ENCODE measurements around the gene KRTAP5-1.

KRTAP5-1 gene

GRCh38 chr11:1630271-1630670 is 45.2 kb upstream of the KRTAP5-1 start:
- Histone ChIP-seq H2BK120ac (ENCODE audit: insufficient read depth, low read length, poor library complexity) (no peak overlapping the region), H3K23ac (ENCODE audit: low read length) (no peak overlapping the region), H2AFZ (ENCODE audit: insufficient read depth, low read length, poor library complexity) (no peak overlapping the region), H3K14ac (ENCODE audit: low read length) (no peak overlapping the region), H3K4me3 (ENCODE audit: low read depth, low read length) (no peak overlapping the region), H3K4me2 (ENCODE audit: low read length) (no peak overlapping the region), H3K36me3 (ENCODE audit: control insufficient read depth in 1 of 2, insufficient read depth in 2 of 2, low read length in 2 of 2) (no peaks in the 10 kb centered on the region), H3K79me1 (ENCODE audit: low read length) (no peaks in the 10 kb centered on the region), H3K4me1 (ENCODE audit: control insufficient read depth in 1 of 2, insufficient read depth in 2 of 2, low read length in 2 of 2) (no peaks in the 10 kb centered on the region), H3K27me3 (ENCODE audit: insufficient read depth, low read length) (peaks cover 2% of the 10 kb centered on the region), H3K4ac (ENCODE audit: low read depth, low read length) (no peak overlapping the region), H3K18ac (ENCODE audit: low read length) (no peak overlapping the region), H3K9me3 (ENCODE audit: insufficient read depth, low read depth, low read length) (peaks cover 2% of the 10 kb centered on the region), H4K12ac (ENCODE audit: low read depth, low read length) (no peak overlapping the region), H2AK5ac (ENCODE audit: low read length) (no peak overlapping the region), H2BK12ac (ENCODE audit: low read length) (no peak overlapping the region), H3K27ac (ENCODE audit: low read depth, low read length) (no peak overlapping the region), H3K9ac (ENCODE audit: low read length) (no peak overlapping the region), H3K79me2 (ENCODE audit: control insufficient read depth, insufficient read depth, low read length, poor library complexity) (no peaks in the 10 kb centered on the region), H4K91ac (ENCODE audit: low read depth, low read length) (no peak overlapping the region), H2BK5ac (ENCODE audit: low read depth, low read length, poor library complexity) (no peak overlapping the region), H4K8ac (ENCODE audit: low read depth, low read length) (no peak overlapping the region)
- WGBS (ENCODE audit: extremely low coverage, insufficient coverage, insufficient read length) = no CpG with 5 or more reads among the region's 2 CpGs
- DNase-seq = no peak

- no peak within 1 kb of the TSS for H3K14ac ChIP-seq (ENCODE audit: low read length)
- no peak within 1 kb of the TSS for H2AK5ac ChIP-seq (ENCODE audit: low read length)
- H3K27ac ChIP-seq (ENCODE audit: low read depth, low read length) = no peak within 1 kb of the TSS
- no peak within 1 kb of the TSS for H3K18ac ChIP-seq (ENCODE audit: low read length)
- no peak within 1 kb of the TSS for H2AFZ ChIP-seq (ENCODE audit: insufficient read depth, low read length, poor library complexity)
- no peak within 1 kb of the TSS for H4K8ac ChIP-seq (ENCODE audit: low read depth, low read length)
- no peak within 1 kb of the TSS for H2BK120ac ChIP-seq (ENCODE audit: insufficient read depth, low read length, poor library complexity)
- no peaks in the 10 kb centered on the region for H3K36me3 ChIP-seq (ENCODE audit: control insufficient read depth in 1 of 2, insufficient read depth in 2 of 2, low read length in 2 of 2)
- H2BK5ac ChIP-seq (ENCODE audit: low read depth, low read length, poor library complexity) = no peak within 1 kb of the TSS
- no CpG with 5 or more reads among the region's 26 CpGs for WGBS (ENCODE audit: extremely low coverage, insufficient coverage, insufficient read length)
- no peaks in the 10 kb centered on the region for H3K4me1 ChIP-seq (ENCODE audit: control insufficient read depth in 1 of 2, insufficient read depth in 2 of 2, low read length in 2 of 2)
- H3K4me2 ChIP-seq (ENCODE audit: low read length) = no peak within 1 kb of the TSS
- H3K4ac ChIP-seq (ENCODE audit: low read depth, low read length) = no peak within 1 kb of the TSS
- H3K23ac ChIP-seq (ENCODE audit: low read length) = no peak within 1 kb of the TSS
- no peak for DNase-seq
- H3K79me2 ChIP-seq (ENCODE audit: control insufficient read depth, insufficient read depth, low read length, poor library complexity) = no peaks in the 10 kb centered on the region
- no peak within 1 kb of the TSS for H4K91ac ChIP-seq (ENCODE audit: low read depth, low read length)
- no peak within 1 kb of the TSS for H3K4me3 ChIP-seq (ENCODE audit: low read depth, low read length)
- H3K9me3 ChIP-seq (ENCODE audit: insufficient read depth, low read depth, low read length) = no peaks in the 10 kb centered on the region
- H3K79me1 ChIP-seq (ENCODE audit: low read length) = no peaks in the 10 kb centered on the region
- peaks cover 2% of the 10 kb centered on the region for H3K27me3 ChIP-seq (ENCODE audit: insufficient read depth, low read length)
- no peak within 1 kb of the TSS for H3K9ac ChIP-seq (ENCODE audit: low read length)
- no peak within 1 kb of the TSS for H2BK12ac ChIP-seq (ENCODE audit: low read length)
- no peak within 1 kb of the TSS for H4K12ac ChIP-seq (ENCODE audit: low read depth, low read length)
These were observed 44.5 kb upstream of the KRTAP5-1 start, which contains the start of gene KRTAP5-5 for GRCh38 chr11:1629326-1630185. Gene KRTAP5-5, plus strand, starts transcription at chr11:1629775. Its CDS starts 66 bp downstream, at chr11:1629841.

DNA sequence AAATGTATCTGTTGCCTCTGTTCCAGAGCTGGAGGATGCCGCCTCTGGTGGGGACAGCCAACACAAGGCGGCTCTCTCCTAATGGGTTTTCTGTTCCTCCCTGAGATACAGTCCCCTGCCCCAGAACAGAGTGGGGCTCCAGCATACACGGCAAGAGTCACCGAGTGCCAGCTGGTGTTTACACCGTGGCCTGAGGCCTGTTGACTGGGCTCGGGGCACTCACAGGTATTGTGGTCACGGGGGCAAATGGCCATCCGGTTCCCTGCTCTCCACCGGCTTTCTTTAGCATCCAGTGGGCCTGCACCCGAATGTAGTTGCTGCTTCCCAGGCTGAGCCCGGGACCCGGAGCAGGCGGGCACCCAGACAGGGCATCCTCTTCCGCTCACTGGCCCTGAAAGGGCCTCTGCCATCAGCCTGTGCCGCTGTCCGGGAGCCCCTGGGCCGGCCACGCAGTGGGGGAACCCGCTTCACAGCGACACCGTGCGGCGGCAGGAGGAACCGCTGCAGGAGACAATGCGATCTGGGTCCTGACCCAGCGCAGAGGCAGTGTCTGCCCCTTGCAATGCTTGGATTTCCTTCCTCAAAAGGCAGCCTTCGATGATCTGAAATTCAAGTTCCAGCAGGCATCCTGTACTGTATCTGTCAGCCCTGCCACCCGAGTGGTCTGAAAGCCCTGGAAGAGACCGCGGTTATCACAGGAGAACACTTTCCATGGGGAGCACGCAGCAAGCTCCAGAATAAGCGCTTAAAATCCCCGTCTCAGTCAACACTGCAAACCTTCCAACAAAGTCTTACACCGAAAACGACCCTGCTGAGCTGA is 43.6 kb upstream of the KRTAP5-1 start:
- H3K36me3 ChIP-seq (ENCODE audit: control insufficient read depth in 1 of 2, insufficient read depth in 2 of 2, low read length in 2 of 2) = no peaks in the 10 kb centered on the region
- H4K8ac ChIP-seq (ENCODE audit: low read depth, low read length) = no peak overlapping the region
- no peaks in the 10 kb centered on the region for H3K9me3 ChIP-seq (ENCODE audit: insufficient read depth, low read depth, low read length)
- H3K23ac ChIP-seq (ENCODE audit: low read length) = no peak overlapping the region
- H3K4me2 ChIP-seq (ENCODE audit: low read length) = no peak overlapping the region
- H3K4me3 ChIP-seq (ENCODE audit: low read depth, low read length) = no peak overlapping the region
- H4K12ac ChIP-seq (ENCODE audit: low read depth, low read length) = no peak overlapping the region
- H2BK120ac ChIP-seq (ENCODE audit: insufficient read depth, low read length, poor library complexity) = no peak overlapping the region
- no peak overlapping the region for H3K9ac ChIP-seq (ENCODE audit: low read length)
- no peaks in the 10 kb centered on the region for H3K79me1 ChIP-seq (ENCODE audit: low read length)
- no peak overlapping the region for H2AFZ ChIP-seq (ENCODE audit: insufficient read depth, low read length, poor library complexity)
- DNase-seq = peak in 1 of 2 donors; percentile 36
- no peak overlapping the region for H2BK5ac ChIP-seq (ENCODE audit: low read depth, low read length, poor library complexity)
- no peaks in the 10 kb centered on the region for H3K79me2 ChIP-seq (ENCODE audit: control insufficient read depth, insufficient read depth, low read length, poor library complexity)
- no peaks in the 10 kb centered on the region for H3K4me1 ChIP-seq (ENCODE audit: control insufficient read depth in 1 of 2, insufficient read depth in 2 of 2, low read length in 2 of 2)
- H3K4ac ChIP-seq (ENCODE audit: low read depth, low read length) = no peak overlapping the region
- H3K27ac ChIP-seq (ENCODE audit: low read depth, low read length) = no peak overlapping the region
- no peak overlapping the region for H2AK5ac ChIP-seq (ENCODE audit: low read length)
- no peak overlapping the region for H2BK12ac ChIP-seq (ENCODE audit: low read length)
- H4K91ac ChIP-seq (ENCODE audit: low read depth, low read length) = no peak overlapping the region
- no peak overlapping the region for H3K14ac ChIP-seq (ENCODE audit: low read length)
- no peaks in the 10 kb centered on the region for H3K27me3 ChIP-seq (ENCODE audit: insufficient read depth, low read length)
- H3K18ac ChIP-seq (ENCODE audit: low read length) = no peak overlapping the region
- WGBS (ENCODE audit: extremely low coverage, insufficient coverage, insufficient read length) = no CpG with 5 or more reads among the region's 35 CpGs

DNA sequence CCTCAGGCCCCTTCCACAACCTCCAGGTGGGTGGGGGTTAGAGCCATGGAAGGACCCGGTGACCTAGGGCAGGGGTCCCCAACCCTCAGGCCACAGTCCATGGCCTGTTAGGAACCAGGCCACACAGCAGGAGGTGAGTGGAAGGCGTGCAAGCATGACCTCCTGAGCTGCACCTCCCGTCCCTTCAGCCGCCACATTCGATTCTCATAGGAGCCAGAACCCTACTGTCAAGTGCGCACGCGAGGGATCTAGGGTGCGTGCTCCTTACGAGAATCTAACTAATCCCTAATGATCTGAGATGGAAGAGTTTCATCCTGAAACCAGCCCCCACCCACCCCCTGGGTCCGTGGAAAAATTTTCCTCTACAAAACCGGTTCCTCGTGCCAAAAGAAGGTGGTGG is 40.5 kb upstream of the KRTAP5-1 start:
- no peaks in the 10 kb centered on the region for H3K27me3 ChIP-seq (ENCODE audit: insufficient read depth, low read length)
- no peak overlapping the region for H3K18ac ChIP-seq (ENCODE audit: low read length)
- no peaks in the 10 kb centered on the region for H3K79me2 ChIP-seq (ENCODE audit: control insufficient read depth, insufficient read depth, low read length, poor library complexity)
- H4K91ac ChIP-seq (ENCODE audit: low read depth, low read length) = no peak overlapping the region
- no peaks in the 10 kb centered on the region for H3K36me3 ChIP-seq (ENCODE audit: control insufficient read depth in 1 of 2, insufficient read depth in 2 of 2, low read length in 2 of 2)
- no peak overlapping the region for H4K12ac ChIP-seq (ENCODE audit: low read depth, low read length)
- no peak overlapping the region for H2AK5ac ChIP-seq (ENCODE audit: low read length)
- H2BK12ac ChIP-seq (ENCODE audit: low read length) = no peak overlapping the region
- H3K4me3 ChIP-seq (ENCODE audit: low read depth, low read length) = no peak overlapping the region
- no peak overlapping the region for H3K4me2 ChIP-seq (ENCODE audit: low read length)
- no peak overlapping the region for H3K14ac ChIP-seq (ENCODE audit: low read length)
- no peak overlapping the region for H3K4ac ChIP-seq (ENCODE audit: low read depth, low read length)
- no peak overlapping the region for H3K9ac ChIP-seq (ENCODE audit: low read length)
- H3K9me3 ChIP-seq (ENCODE audit: insufficient read depth, low read depth, low read length) = no peaks in the 10 kb centered on the region
- WGBS (ENCODE audit: extremely low coverage, insufficient coverage, insufficient read length) = no CpG with 5 or more reads among the region's 13 CpGs
- H3K79me1 ChIP-seq (ENCODE audit: low read length) = no peaks in the 10 kb centered on the region
- no peak overlapping the region for H4K8ac ChIP-seq (ENCODE audit: low read depth, low read length)
- H3K4me1 ChIP-seq (ENCODE audit: control insufficient read depth in 1 of 2, insufficient read depth in 2 of 2, low read length in 2 of 2) = no peaks in the 10 kb centered on the region
- DNase-seq = no peak
- no peak overlapping the region for H3K23ac ChIP-seq (ENCODE audit: low read length)
- H3K27ac ChIP-seq (ENCODE audit: low read depth, low read length) = no peak overlapping the region
- H2AFZ ChIP-seq (ENCODE audit: insufficient read depth, low read length, poor library complexity) = no peak overlapping the region
- H2BK120ac ChIP-seq (ENCODE audit: insufficient read depth, low read length, poor library complexity) = no peak overlapping the region
- no peak overlapping the region for H2BK5ac ChIP-seq (ENCODE audit: low read depth, low read length, poor library complexity)

Measured in trophoblast cell (in vitro differentiated cells and primary cell).